KMS-11 (cell line): Measurements from ENCODE around the gene TMX3.

ENCODE experiments used
- H2AFZ ChIP-seq: fragments of 200-600 bp; sonication (generic); 2 replicates; pipeline ENCODE4 v1.6.1; 2016; ENCODE audit warnings: antibody characterized with exemption, mixed run types, low read depth
- H3K27ac ChIP-seq: fragments of 200-600 bp; sonication (generic); 2 replicates; pipeline ENCODE4 v1.6.1; 2016; ENCODE audit warnings: mild to moderate bottlenecking, mixed run types
- H3K27me3 ChIP-seq: fragments of 200-600 bp; sonication (generic); 2 replicates; pipeline ENCODE4 v1.6.1; 2017; ENCODE audit warnings: mild to moderate bottlenecking, low read depth, mixed run types, moderate library complexity; ENCODE audit not compliant: insufficient read depth
- H3K36me3 ChIP-seq: fragments of 200-600 bp; sonication (generic); 2 replicates; pipeline ENCODE4 v1.6.1; 2017; ENCODE audit warnings: mild to moderate bottlenecking, mixed run types; ENCODE audit not compliant: insufficient read depth
- H3K4me1 ChIP-seq: fragments of 200-600 bp; sonication (generic); 2 replicates; pipeline ENCODE4 v1.6.1; 2016; ENCODE audit warnings: mild to moderate bottlenecking, low read depth, mixed run types; ENCODE audit not compliant: poor library complexity, severe bottlenecking
- H3K4me2 ChIP-seq: fragments of 200-600 bp; sonication (generic); 2 replicates; pipeline ENCODE4 v1.7.0; 2016; ENCODE audit warnings: mild to moderate bottlenecking, mixed run types
- H3K4me3 ChIP-seq: fragments of 200-600 bp; sonication (generic); IDR thresholded peaks from 2 replicates; pipeline ENCODE4 v1.6.1; 2017; ENCODE audit warnings: low read depth, low read length, mixed read lengths; ENCODE audit not compliant: insufficient read depth
- H3K79me2 ChIP-seq: fragments of 200-600 bp; sonication (generic); 2 replicates; pipeline ENCODE4 v1.6.1; 2016; ENCODE audit warnings: low read depth, mixed run types; ENCODE audit not compliant: insufficient read depth
- H3K9ac ChIP-seq: fragments of 200-600 bp; sonication (generic); 2 replicates; pipeline ENCODE4 v1.6.1; 2016; ENCODE audit warnings: mild to moderate bottlenecking, mixed run types
- H4K20me1 ChIP-seq: fragments of 200-600 bp; sonication (generic); 2 replicates; pipeline ENCODE4 v1.6.1; 2016; ENCODE audit warnings: mild to moderate bottlenecking, mixed run types; ENCODE audit not compliant: insufficient read depth
- TF ChIP-seq, protein P1 (sequence below): fragments of 200-600 bp; sonication (generic); conservative IDR thresholded peaks from 2 replicates; pipeline ENCODE4 v1.6.1; 2017; ENCODE audit warnings: low read depth, mild to moderate bottlenecking, antibody characterized with exemption, low read length, moderate library complexity, mixed read lengths

The TMX3 gene

DNA sequence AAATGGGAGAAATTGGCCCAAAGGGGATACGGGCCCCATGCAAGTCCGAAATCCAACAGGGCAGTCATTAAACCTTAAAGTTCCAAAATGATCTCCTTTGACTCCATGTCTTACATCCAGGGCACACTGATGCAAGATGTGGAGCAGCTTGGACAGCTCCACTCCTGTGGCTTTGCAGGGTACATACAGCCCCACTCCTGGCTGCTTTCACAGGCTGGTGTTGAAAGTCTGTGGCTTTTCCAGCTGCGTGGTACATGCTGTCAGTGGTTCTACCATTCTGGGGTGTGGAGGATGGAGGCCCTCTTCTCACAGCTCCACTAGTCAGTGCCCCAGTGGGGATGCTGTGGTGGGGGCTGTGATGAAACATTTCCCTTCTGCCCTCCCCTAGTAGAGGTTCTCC is 8.6 kb upstream of the TMX3 start:
- H3K36me3 ChIP-seq: no peaks in the 10 kb centered on the region
- H2AFZ ChIP-seq: no peak overlapping the region
- no peak overlapping the region for H3K9ac ChIP-seq
- H3K27ac ChIP-seq: no peak overlapping the region
- no peaks in the 10 kb centered on the region for H4K20me1 ChIP-seq
- H3K4me3 ChIP-seq: no peak overlapping the region
- TF ChIP-seq, protein P1, sequence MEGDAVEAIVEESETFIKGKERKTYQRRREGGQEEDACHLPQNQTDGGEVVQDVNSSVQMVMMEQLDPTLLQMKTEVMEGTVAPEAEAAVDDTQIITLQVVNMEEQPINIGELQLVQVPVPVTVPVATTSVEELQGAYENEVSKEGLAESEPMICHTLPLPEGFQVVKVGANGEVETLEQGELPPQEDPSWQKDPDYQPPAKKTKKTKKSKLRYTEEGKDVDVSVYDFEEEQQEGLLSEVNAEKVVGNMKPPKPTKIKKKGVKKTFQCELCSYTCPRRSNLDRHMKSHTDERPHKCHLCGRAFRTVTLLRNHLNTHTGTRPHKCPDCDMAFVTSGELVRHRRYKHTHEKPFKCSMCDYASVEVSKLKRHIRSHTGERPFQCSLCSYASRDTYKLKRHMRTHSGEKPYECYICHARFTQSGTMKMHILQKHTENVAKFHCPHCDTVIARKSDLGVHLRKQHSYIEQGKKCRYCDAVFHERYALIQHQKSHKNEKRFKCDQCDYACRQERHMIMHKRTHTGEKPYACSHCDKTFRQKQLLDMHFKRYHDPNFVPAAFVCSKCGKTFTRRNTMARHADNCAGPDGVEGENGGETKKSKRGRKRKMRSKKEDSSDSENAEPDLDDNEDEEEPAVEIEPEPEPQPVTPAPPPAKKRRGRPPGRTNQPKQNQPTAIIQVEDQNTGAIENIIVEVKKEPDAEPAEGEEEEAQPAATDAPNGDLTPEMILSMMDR: no peak
- H3K4me2 ChIP-seq: no peak overlapping the region
- H3K79me2 ChIP-seq: no peaks in the 10 kb centered on the region
- H3K4me1 ChIP-seq: peaks cover 19% of the 10 kb centered on the region
- H3K27me3 ChIP-seq: no peaks in the 10 kb centered on the region

DNA sequence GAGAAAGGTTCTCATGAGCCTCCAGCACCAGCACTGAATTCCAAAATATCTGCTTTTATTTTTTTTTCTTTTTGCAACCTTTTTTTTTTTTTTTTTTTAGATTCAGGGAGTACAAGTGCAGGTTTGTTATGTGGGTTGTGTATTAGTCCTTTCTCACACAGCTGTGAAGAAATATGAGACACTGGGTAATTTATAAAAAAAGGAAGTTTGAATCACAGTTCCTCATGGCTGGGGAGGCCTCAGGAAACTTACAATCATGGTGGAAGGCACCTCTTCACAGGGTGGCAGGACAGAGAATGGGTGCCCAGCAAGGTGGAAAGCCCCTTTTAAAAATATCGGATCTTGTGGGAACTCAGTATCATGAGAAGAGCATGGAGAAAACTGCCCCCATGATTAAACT is 7.9 kb upstream of the TMX3 start:
- H3K27ac ChIP-seq: no peak overlapping the region
- no peak overlapping the region for H2AFZ ChIP-seq
- H3K4me1 ChIP-seq: peaks cover 19% of the 10 kb centered on the region
- no peak overlapping the region for H3K4me3 ChIP-seq
- peak overlapping the region; percentile 81; the same call in 1 of the 2 replicates for H3K4me2 ChIP-seq
- H3K27me3 ChIP-seq: no peaks in the 10 kb centered on the region
- no peaks in the 10 kb centered on the region for H3K36me3 ChIP-seq
- H3K79me2 ChIP-seq: no peaks in the 10 kb centered on the region
- no peaks in the 10 kb centered on the region for H4K20me1 ChIP-seq
- H3K9ac ChIP-seq: no peak overlapping the region
- TF ChIP-seq, protein P1: no peak

DNA sequence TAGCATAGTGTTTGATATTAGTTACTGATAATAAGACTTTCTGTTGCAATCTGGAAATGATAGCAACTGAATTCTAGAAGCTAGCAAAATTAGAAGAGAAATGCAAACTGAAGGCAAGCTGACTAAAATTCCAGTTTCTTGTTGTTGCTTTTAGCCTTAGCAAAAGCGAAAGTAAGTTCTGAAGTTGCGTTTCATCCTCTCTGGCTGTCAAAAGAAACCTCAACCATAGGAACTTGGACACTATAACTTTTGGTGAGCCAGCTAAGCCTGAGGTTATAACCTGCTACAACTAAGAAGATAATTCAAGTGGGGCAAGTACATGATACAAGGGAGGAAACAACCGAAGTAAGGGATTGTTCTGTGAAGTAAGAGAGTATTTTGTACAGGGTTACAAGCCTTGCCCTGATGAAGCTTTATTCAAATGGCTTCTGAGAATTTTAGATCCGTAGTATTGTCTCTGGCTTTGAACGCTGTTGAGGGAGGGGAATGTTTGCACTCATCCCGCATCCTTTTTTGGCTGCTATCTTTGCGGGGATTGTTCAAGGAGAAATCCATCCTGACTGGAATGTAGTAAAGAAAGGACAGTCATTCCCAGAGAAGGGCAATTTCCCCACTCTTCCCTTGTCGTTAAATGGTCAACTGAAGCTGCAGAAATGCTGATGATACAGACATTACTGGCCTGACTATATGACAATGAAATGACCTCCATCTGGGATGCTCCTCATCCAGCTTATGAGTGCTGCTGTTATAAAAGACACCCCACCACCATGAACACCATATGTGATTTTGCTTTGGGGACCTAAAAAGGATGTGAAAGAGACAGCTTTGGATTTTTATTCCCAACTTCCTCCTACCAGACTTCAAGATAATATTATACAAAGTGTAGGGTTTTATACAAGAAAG is 7.0 kb upstream of the TMX3 start:
- Histone ChIP-seq H3K27me3 (no peaks in the 10 kb centered on the region), H3K4me1 (peaks cover 19% of the 10 kb centered on the region), H3K4me2 (peak overlapping the region; percentile 81), H3K9ac (peak overlapping the region; percentile 2; the same call in 1 of the 2 replicates), H3K36me3 (no peaks in the 10 kb centered on the region), H3K27ac (peak overlapping the region; percentile 31; the same call in 1 of the 2 replicates), H2AFZ (peak overlapping the region; percentile 28; the same call in 1 of the 2 replicates), H3K4me3 (no peak overlapping the region), H3K79me2 (no peaks in the 10 kb centered on the region), H4K20me1 (no peaks in the 10 kb centered on the region)
- TF ChIP-seq, protein P1: no peak

DNA sequence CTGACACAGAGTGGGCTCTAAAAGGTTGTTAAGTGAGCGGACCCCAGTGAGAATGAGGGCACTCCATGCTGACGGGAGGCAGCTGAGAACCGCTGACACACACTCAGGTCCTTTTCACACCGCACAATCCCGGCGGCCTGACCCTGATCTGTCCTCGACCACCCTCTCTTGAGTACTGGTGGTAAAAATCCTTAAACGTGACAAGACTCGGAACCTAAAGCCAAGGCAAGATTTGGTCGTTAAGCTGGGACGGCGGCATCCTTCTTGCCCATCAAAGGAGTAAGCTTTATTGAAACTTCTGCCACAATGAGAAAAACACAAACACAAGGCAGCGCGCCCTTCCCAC is 569 bp downstream of the TMX3 start:
- H3K4me3 ChIP-seq: peak overlapping the region; percentile 46
- H2AFZ ChIP-seq: peak overlapping the region; percentile 44
- TF ChIP-seq, protein P1: no peak
- H4K20me1 ChIP-seq: no peaks in the 10 kb centered on the region
- peak overlapping the region; percentile 70 for H3K27ac ChIP-seq
- peak overlapping the region; percentile 89 for H3K9ac ChIP-seq
- peak overlapping the region; percentile 90 for H3K4me2 ChIP-seq
- H3K27me3 ChIP-seq: no peaks in the 10 kb centered on the region
- H3K4me1 ChIP-seq: peaks cover 21% of the 10 kb centered on the region
- peaks cover 20% of the 10 kb centered on the region for H3K36me3 ChIP-seq
- peaks cover 56% of the 10 kb centered on the region for H3K79me2 ChIP-seq
